Hepatocyte (in vitro differentiated cells): ENCODE measurements around the gene PDLIM7. TPM values are rescaled to one million over a fixed set of nuclear protein-coding genes. Genes with fewer than 3 reads are reported as not detected.

Experiments used
- DNase-seq: peaks from one replicate; pipeline ENCODE4 v3.0.0-alpha.2; 2016; ENCODE audit warnings: low spot score
- H2AFZ ChIP-seq: fragments of 200-600 bp; sonication (generic); 2 replicates; pipeline ENCODE4 v1.6.0; 2016; ENCODE audit warnings: antibody characterized with exemption, mild to moderate bottlenecking
- H3K27ac ChIP-seq: fragments of 200-600 bp; sonication (generic); 2 replicates; pipeline ENCODE4 v1.5.1; 2016; ENCODE audit warnings: mild to moderate bottlenecking
- H3K27me3 ChIP-seq: fragments of 200-600 bp; sonication (generic); 2 replicates; pipeline ENCODE4 v1.6.1; 2016
- H3K36me3 ChIP-seq: fragments of 200-600 bp; sonication (generic); replicated peaks from 2 replicates; pipeline ENCODE4 v1.5.1; 2016; ENCODE audit warnings: low read depth; ENCODE audit not compliant: insufficient read depth
- H3K4me1 ChIP-seq: fragments of 200-600 bp; sonication (generic); 2 replicates; pipeline ENCODE4 v1.5.1; 2016; ENCODE audit warnings: mild to moderate bottlenecking, moderate library complexity; ENCODE audit not compliant: insufficient read depth
- H3K4me2 ChIP-seq: fragments of 200-600 bp; sonication (generic); 2 replicates; pipeline ENCODE4 v1.6.0; 2016
- H3K4me3 ChIP-seq: fragments of 200-600 bp; sonication (generic); 2 replicates; pipeline ENCODE4 v1.5.1; 2016; ENCODE audit warnings: mild to moderate bottlenecking
- H3K79me2 ChIP-seq: fragments of 200-600 bp; sonication (generic); 2 replicates; pipeline ENCODE4 v1.6.0; 2017; ENCODE audit warnings: mild to moderate bottlenecking
- H3K9me2 ChIP-seq: fragments of 200-600 bp; sonication (generic); replicated peaks from 2 replicates; pipeline ENCODE4 v1.6.0; 2017; ENCODE audit warnings: mild to moderate bottlenecking; ENCODE audit not compliant: insufficient read depth
- H3K9me3 ChIP-seq: fragments of 200-600 bp; sonication (generic); 2 replicates; pipeline ENCODE4 v1.5.1; 2016; ENCODE audit warnings: low read depth, mild to moderate bottlenecking
- H4K20me1 ChIP-seq: fragments of 200-600 bp; sonication (generic); 2 replicates; pipeline ENCODE4 v1.6.0; 2016; ENCODE audit warnings: mild to moderate bottlenecking; ENCODE audit not compliant: insufficient read depth, poor library complexity, severe bottlenecking
- CTCF ChIP-seq: fragments of 200-600 bp; sonication (generic); IDR thresholded peaks from 2 replicates; pipeline ENCODE4 v1.5.1; 2016; ENCODE audit warnings: antibody characterized with exemption, mild to moderate bottlenecking; ENCODE audit not compliant: poor library complexity
- EZH2 ChIP-seq: fragments of 200-600 bp; sonication (generic); IDR thresholded peaks from 2 replicates; pipeline ENCODE4 v1.6.1; 2016; ENCODE audit warnings: antibody characterized with exemption, mild to moderate bottlenecking, borderline replicate concordance
- EZH2phosphoT487 ChIP-seq: fragments of 200-600 bp; sonication (generic); IDR thresholded peaks from one replicate; pipeline ENCODE4 v1.6.1; 2018; ENCODE audit warnings: antibody characterized with exemption, mild to moderate bottlenecking, low read depth, moderate library complexity; ENCODE audit not compliant: unreplicated experiment, severe bottlenecking
- WGBS: methylation state at CpG from one replicate; pipeline ENCODE4 v1.1.6; 2016; ENCODE audit warnings: low lambda C conversion rate; ENCODE audit errors: missing lambda C conversion rate; 5-methylcytosine and 5-hydroxymethylcytosine counted together
- polyA plus RNA-seq: library from polyadenylated mRNA; unstranded; fragments of >200 nt; fragmentation: Nextera tagmentation; extraction: Ambion mirVana; gene quantifications from 2 replicates; pipeline ENCODE4 v1.2.1, GENCODE V29; 2016
- total RNA-seq: library from RNA; depleted of rRNA; stranded (reverse); fragments of >200 nt; gene quantifications from 2 replicates; pipeline ENCODE4 v1.2.3, GENCODE V29; 2014

The PDLIM7 gene
- total and polyA plus RNA-seq, 2 experiments from 2014 or later = 57.1 to 143 TPM

GRCh38 chr5:177443144-177443983 is 54.0 kb downstream of the PDLIM7 start:
- Histone ChIP-seq H3K4me3 (no peak overlapping the region), H3K4me1 (peaks cover 13% of the 10 kb centered on the region), H3K27me3 (peaks cover 3% of the 10 kb centered on the region), H3K9me2 (no peaks in the 10 kb centered on the region), H3K4me2 (no peak overlapping the region), H3K79me2 (no peaks in the 10 kb centered on the region), H4K20me1 (no peaks in the 10 kb centered on the region), H3K27ac (no peak overlapping the region), H3K36me3 (no peaks in the 10 kb centered on the region), H2AFZ (no peak overlapping the region), H3K9me3 (no peaks in the 10 kb centered on the region)
- TF ChIP-seq CTCF = no peak
- no peak for TF ChIP-seq EZH2phosphoT487
- no peak for TF ChIP-seq EZH2
- WGBS = 93% methylated on average over 15 of the region's 15 CpGs
- no peak for DNase-seq

- Histone ChIP-seq H3K4me2 (no peak overlapping the region), H3K36me3 (no peaks in the 10 kb centered on the region), H4K20me1 (no peaks in the 10 kb centered on the region), H3K9me2 (no peaks in the 10 kb centered on the region), H3K27ac (no peak overlapping the region), H3K9me3 (no peaks in the 10 kb centered on the region), H2AFZ (no peak overlapping the region), H3K4me1 (peaks cover 8% of the 10 kb centered on the region), H3K4me3 (no peak overlapping the region), H3K79me2 (no peaks in the 10 kb centered on the region), H3K27me3 (peaks cover 3% of the 10 kb centered on the region)
- WGBS = 92% methylated on average over 20 of the region's 20 CpGs
- TF ChIP-seq CTCF (no peak), EZH2phosphoT487 (no peak), EZH2 (no peak)
- no peak for DNase-seq
Observed at GRCh38 chr5:177442066-177442826, 55.2 kb downstream of the PDLIM7 start.

GRCh38 chr5:177440990-177441780 is 56.2 kb downstream of the PDLIM7 start:
- Histone ChIP-seq H2AFZ (no peak overlapping the region), H3K9me2 (no peaks in the 10 kb centered on the region), H3K27ac (no peak overlapping the region), H3K4me2 (no peak overlapping the region), H3K9me3 (no peaks in the 10 kb centered on the region), H3K79me2 (no peaks in the 10 kb centered on the region), H3K27me3 (peaks cover 3% of the 10 kb centered on the region), H3K4me3 (no peak overlapping the region), H3K36me3 (no peaks in the 10 kb centered on the region), H4K20me1 (no peaks in the 10 kb centered on the region), H3K4me1 (peaks cover 4% of the 10 kb centered on the region)
- no peak for DNase-seq
- 95% methylated on average over 18 of the region's 26 CpGs for WGBS
- TF ChIP-seq EZH2phosphoT487 = no peak
- no peak for TF ChIP-seq CTCF
- no peak for TF ChIP-seq EZH2
